KMS-11 (cell line): ENCODE measurements around the gene MORF4L1.

Experiments used
- H2AFZ ChIP-seq: fragments of 200-600 bp; sonication (generic); 2 replicates; pipeline ENCODE4 v1.6.1; 2016; ENCODE audit warnings: antibody characterized with exemption, mixed run types, low read depth
- H3K27ac ChIP-seq: fragments of 200-600 bp; sonication (generic); 2 replicates; pipeline ENCODE4 v1.6.1; 2016; ENCODE audit warnings: mild to moderate bottlenecking, mixed run types
- H3K27me3 ChIP-seq: fragments of 200-600 bp; sonication (generic); 2 replicates; pipeline ENCODE4 v1.6.1; 2017; ENCODE audit warnings: mild to moderate bottlenecking, low read depth, mixed run types, moderate library complexity; ENCODE audit not compliant: insufficient read depth
- H3K36me3 ChIP-seq: fragments of 200-600 bp; sonication (generic); 2 replicates; pipeline ENCODE4 v1.6.1; 2017; ENCODE audit warnings: mild to moderate bottlenecking, mixed run types; ENCODE audit not compliant: insufficient read depth
- H3K4me1 ChIP-seq: fragments of 200-600 bp; sonication (generic); 2 replicates; pipeline ENCODE4 v1.6.1; 2016; ENCODE audit warnings: mild to moderate bottlenecking, low read depth, mixed run types; ENCODE audit not compliant: poor library complexity, severe bottlenecking
- H3K4me2 ChIP-seq: fragments of 200-600 bp; sonication (generic); 2 replicates; pipeline ENCODE4 v1.7.0; 2016; ENCODE audit warnings: mild to moderate bottlenecking, mixed run types
- H3K4me3 ChIP-seq: fragments of 200-600 bp; sonication (generic); IDR thresholded peaks from 2 replicates; pipeline ENCODE4 v1.6.1; 2017; ENCODE audit warnings: low read depth, low read length, mixed read lengths; ENCODE audit not compliant: insufficient read depth
- H3K79me2 ChIP-seq: fragments of 200-600 bp; sonication (generic); 2 replicates; pipeline ENCODE4 v1.6.1; 2016; ENCODE audit warnings: low read depth, mixed run types; ENCODE audit not compliant: insufficient read depth
- H3K9ac ChIP-seq: fragments of 200-600 bp; sonication (generic); 2 replicates; pipeline ENCODE4 v1.6.1; 2016; ENCODE audit warnings: mild to moderate bottlenecking, mixed run types
- H4K20me1 ChIP-seq: fragments of 200-600 bp; sonication (generic); 2 replicates; pipeline ENCODE4 v1.6.1; 2016; ENCODE audit warnings: mild to moderate bottlenecking, mixed run types; ENCODE audit not compliant: insufficient read depth
- TF ChIP-seq, protein P1 (sequence below): fragments of 200-600 bp; sonication (generic); conservative IDR thresholded peaks from 2 replicates; pipeline ENCODE4 v1.6.1; 2017; ENCODE audit warnings: low read depth, mild to moderate bottlenecking, antibody characterized with exemption, low read length, moderate library complexity, mixed read lengths

The MORF4L1 gene

GRCh38 chr15:78933187-78933822 lies 60.6 kb downstream of the MORF4L1 start:
- Histone ChIP-seq H3K27ac (no peak overlapping the region), H3K79me2 (no peaks in the 10 kb centered on the region), H3K4me3 (no peak overlapping the region), H3K27me3 (no peaks in the 10 kb centered on the region), H3K36me3 (no peaks in the 10 kb centered on the region), H4K20me1 (no peaks in the 10 kb centered on the region), H3K9ac (no peak overlapping the region), H2AFZ (no peak overlapping the region), H3K4me2 (no peak overlapping the region), H3K4me1 (no peaks in the 10 kb centered on the region)
- TF ChIP-seq, protein P1, sequence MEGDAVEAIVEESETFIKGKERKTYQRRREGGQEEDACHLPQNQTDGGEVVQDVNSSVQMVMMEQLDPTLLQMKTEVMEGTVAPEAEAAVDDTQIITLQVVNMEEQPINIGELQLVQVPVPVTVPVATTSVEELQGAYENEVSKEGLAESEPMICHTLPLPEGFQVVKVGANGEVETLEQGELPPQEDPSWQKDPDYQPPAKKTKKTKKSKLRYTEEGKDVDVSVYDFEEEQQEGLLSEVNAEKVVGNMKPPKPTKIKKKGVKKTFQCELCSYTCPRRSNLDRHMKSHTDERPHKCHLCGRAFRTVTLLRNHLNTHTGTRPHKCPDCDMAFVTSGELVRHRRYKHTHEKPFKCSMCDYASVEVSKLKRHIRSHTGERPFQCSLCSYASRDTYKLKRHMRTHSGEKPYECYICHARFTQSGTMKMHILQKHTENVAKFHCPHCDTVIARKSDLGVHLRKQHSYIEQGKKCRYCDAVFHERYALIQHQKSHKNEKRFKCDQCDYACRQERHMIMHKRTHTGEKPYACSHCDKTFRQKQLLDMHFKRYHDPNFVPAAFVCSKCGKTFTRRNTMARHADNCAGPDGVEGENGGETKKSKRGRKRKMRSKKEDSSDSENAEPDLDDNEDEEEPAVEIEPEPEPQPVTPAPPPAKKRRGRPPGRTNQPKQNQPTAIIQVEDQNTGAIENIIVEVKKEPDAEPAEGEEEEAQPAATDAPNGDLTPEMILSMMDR = no peak

DNA sequence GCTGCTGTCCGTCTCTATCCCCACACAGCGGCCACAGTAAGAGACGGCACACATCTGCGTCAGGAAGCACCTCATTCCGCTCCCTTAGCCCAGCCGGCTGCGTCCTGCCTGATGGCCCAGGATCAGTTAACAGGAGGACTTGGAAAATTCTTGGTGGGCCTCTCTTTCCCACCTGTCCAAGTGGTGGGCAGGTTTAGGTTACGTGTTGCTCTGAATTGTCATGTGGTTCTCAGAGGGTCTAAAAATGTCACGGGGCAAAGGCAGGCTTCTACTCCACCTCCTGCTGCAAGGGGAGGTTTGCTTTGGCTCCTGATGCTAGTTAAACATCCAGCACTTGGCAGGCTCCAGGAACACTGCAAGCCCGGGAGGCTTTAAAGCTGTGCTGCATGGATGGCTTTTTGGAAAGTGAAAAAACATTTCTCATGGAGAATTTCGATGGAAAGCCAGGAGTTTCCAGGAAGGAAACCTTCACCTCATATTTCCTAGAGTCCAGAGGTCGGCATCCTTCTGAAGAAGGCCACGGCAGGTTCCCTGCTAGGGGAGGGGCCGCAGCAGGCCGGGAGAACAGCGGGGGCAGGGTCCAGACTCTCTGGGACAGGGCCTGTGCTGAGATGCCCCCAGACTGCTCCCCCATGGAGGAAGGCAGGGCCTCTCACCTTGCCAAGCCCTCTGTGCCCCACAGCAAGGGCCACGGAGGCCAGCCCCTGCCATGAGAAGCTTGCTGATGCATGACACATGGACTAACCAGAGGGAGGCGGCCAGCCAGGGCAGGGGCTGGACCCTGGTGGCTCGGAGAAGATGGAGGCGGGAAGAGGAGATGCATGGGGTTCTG lies 61.3 kb downstream of the MORF4L1 start:
- H3K4me3 ChIP-seq = no peak overlapping the region
- H3K4me1 ChIP-seq = peaks cover 1% of the 10 kb centered on the region
- H3K27ac ChIP-seq = no peak overlapping the region
- H4K20me1 ChIP-seq = no peaks in the 10 kb centered on the region
- no peaks in the 10 kb centered on the region for H3K36me3 ChIP-seq
- TF ChIP-seq, protein P1 = no peak
- no peaks in the 10 kb centered on the region for H3K27me3 ChIP-seq
- no peaks in the 10 kb centered on the region for H3K79me2 ChIP-seq
- H2AFZ ChIP-seq = no peak overlapping the region
- no peak overlapping the region for H3K9ac ChIP-seq
- no peak overlapping the region for H3K4me2 ChIP-seq

DNA sequence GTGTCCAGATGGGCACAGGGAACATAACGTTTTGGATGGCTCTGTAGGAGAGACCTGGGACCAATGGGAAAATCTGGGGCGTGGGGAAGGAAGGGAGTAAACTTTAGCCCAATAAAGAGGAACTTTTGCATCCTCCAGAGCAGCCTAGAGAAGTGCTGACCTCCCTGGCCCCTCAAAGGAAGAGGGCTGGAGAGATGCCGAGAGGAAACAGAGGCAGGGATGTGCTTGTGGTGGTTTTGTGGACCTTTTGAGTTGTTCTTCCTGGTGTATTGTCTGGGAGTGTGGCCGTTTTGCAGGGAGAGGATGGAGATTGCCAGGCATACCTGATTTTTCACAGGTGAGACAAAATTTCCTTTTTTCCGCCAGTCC lies 61.9 kb downstream of the MORF4L1 start:
- Histone ChIP-seq H3K9ac (no peak overlapping the region), H3K4me1 (peaks cover 7% of the 10 kb centered on the region), H3K27ac (no peak overlapping the region), H2AFZ (no peak overlapping the region), H3K4me2 (no peak overlapping the region), H3K4me3 (no peak overlapping the region), H4K20me1 (no peaks in the 10 kb centered on the region), H3K79me2 (no peaks in the 10 kb centered on the region), H3K27me3 (no peaks in the 10 kb centered on the region), H3K36me3 (no peaks in the 10 kb centered on the region)
- TF ChIP-seq, protein P1 = no peak

DNA sequence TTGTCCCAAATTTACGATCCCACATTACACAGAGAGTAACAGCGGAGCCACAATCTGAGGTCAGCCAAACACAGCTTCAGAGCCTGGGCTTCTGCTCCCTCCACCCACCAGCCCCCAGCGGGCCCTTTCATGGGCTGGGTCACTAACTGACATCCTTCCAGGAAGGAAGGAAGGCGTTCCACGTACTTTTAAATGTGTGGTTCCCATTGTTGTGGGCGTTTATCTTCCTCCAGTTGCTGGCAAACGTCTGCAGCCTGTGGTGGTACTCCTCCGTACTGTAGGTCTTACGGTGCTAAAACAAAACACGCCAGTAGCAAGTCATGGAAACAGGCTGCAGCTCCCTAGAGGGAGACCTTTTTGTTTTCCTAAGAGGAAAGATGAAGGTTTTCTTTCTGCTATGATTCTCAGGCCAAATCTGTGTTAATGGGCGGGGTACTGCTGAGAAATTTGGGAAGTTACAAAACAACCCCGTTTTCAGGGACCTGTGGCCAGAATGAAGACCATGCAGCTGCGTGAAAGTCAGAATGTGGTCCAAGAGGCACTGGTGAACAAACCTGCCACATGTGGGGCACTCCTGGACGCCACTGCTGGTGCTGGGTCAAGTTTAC lies 64.5 kb downstream of the MORF4L1 start:
- Histone ChIP-seq H3K9ac (no peak overlapping the region), H3K27ac (no peak overlapping the region), H3K4me1 (peaks cover 7% of the 10 kb centered on the region), H3K36me3 (no peaks in the 10 kb centered on the region), H3K79me2 (no peaks in the 10 kb centered on the region), H3K4me2 (no peak overlapping the region), H3K4me3 (no peak overlapping the region), H3K27me3 (no peaks in the 10 kb centered on the region), H2AFZ (no peak overlapping the region), H4K20me1 (no peaks in the 10 kb centered on the region)
- TF ChIP-seq, protein P1 = no peak
